Amygdala (tissue), 56 donors: ENCODE results near the gene CFAP300.

ENCODE experiments used
- DNase-seq, 56 donors: peaks; one replicate each; lab custom pipeline; 2025; lab: John Stamatoyannopoulos, UW

Gene CFAP300

DNA sequence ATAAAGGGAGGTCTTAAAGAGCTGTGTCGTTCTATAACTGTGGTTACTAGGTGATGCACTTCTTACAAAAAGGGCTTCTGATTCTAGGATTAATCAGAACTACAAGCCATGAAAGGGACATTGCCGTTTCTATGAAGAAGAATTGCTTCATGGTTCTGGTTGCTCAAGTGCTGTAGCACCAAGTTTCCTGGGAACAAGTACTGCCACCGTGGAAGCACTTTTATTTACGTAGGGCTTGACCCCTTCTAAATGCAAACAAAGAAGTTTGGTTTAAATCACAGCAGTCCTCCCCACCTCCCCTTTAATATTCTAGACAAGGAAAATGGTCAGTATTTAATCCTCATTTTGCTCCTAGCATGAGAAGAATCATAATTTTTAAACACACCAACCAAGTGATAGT is 72.8 kb downstream of the CFAP300 start:
- DNase-seq = no peak

DNA sequence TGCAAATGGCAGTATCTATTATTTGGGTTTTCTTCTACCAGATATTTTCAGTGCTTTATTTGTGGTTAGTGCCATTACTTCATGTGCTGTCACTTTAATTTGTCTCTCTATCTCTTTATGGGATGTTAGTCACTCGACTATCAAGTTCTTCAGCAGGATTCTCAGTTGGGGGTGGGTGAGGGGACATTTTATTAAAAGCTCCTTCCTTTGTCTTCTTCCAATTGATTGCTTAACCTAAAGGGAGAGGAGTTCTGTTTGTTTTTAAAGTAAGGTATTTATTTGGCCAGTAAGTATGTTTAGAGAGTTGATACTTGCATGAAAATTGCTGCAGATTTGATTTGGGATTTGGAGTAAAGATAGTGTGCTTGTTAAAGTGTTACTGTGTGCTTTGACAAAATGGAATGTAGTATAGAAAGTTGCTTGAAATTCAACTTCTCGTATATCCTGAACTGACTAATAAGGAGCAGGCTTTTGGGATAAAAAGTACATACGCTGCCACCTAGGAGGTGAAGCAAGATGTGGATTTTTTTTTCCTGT is 73.3 kb downstream of the CFAP300 start:
- no peak for DNase-seq

DNA sequence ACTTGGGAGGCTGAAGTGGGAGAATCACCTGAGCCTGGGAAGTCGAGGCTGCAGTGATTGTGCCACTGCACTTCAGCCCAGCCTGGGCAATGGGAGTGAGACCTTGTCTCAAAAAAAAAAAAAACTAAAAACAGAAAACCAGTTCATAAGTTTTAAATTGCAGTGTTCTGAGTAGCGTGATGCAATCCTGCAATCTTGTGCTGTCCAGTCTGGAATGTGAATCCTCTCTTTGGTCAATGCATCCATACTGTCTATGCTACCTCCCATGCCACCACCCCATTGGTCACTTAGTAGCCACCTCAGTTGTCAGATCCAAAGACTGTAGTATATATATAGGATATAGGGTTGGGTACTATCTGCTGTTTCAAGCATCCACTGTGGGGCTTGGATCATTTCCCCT is 74.1 kb downstream of the CFAP300 start:
- no peak for DNase-seq
